Endothelial cell of umbilical vein (primary cell): ENCODE data around the gene BIK. TPM values are rescaled to one million over a fixed set of nuclear protein-coding genes. Genes with fewer than 3 reads are reported as not detected.

Experiments used
- BruUV-seq: library from RNA; stranded (reverse); fragments of 400-500 nt; replicated peaks from 2 replicates; lab custom pipeline; 2021; lab: Mats Ljungman, UMichigan
- CTCF ChIA-PET: fragments of 300-600, 350-600 bp; sonication (Branson Sonifier 250); formaldehyde crosslinking; loops from one replicate; lab custom pipeline; 2021; ENCODE audit warnings: antibody characterized with exemption, inconsistent platforms; lab: Charles Lee
- POLR2A ChIA-PET: fragments of 300-600, 350-600 bp; sonication (Branson Sonifier 250); formaldehyde crosslinking; loops from one replicate; lab custom pipeline; 2021; ENCODE audit warnings: antibody characterized with exemption, inconsistent platforms; lab: Charles Lee
- DNase-seq: peaks from one replicate; pipeline ENCODE4 v3.0.0-alpha.2; 2011; ENCODE audit warnings: low read depth, low spot score
- FAIRE-seq: peaks from 2 replicates; lab custom pipeline; 2011; peaks lifted over from hg19 to GRCh38; lab: Jason Lieb, UNC
- H2AFZ ChIP-seq: 2 replicates; pipeline ENCODE4 v1.6.0; 2012; ENCODE audit warnings: low read depth, low read length, control low read depth, inconsistent platforms
- H3K27ac ChIP-seq: 2 replicates; pipeline ENCODE4 v1.5.1; 2011; ENCODE audit warnings: low read depth, mild to moderate bottlenecking, control low read depth, low read length, moderate library complexity; ENCODE audit not compliant: insufficient read depth
- H3K27me3 ChIP-seq, 2 experiments: 2 replicates each; pipeline versions ENCODE4 v1.6.0 to v1.6.1; 2011; ENCODE audit warnings: low read length in 2 of 2, mixed read lengths in 1 of 2; ENCODE audit not compliant: control insufficient read depth in 2 of 2, insufficient read depth in 2 of 2
- H3K36me3 ChIP-seq, 2 experiments: 2 replicates in 1 of 2; 3 replicates in 1 of 2; pipeline ENCODE4 v1.5.1; 2011; ENCODE audit warnings: low read length in 2 of 2, mild to moderate bottlenecking in 1 of 2, moderate library complexity in 1 of 2; ENCODE audit not compliant: control insufficient read depth in 2 of 2, insufficient read depth in 2 of 2; ENCODE audit errors: extremely low read depth in 1 of 2
- H3K4me1 ChIP-seq: 3 replicates; pipeline ENCODE4 v1.5.1; 2011; ENCODE audit warnings: mild to moderate bottlenecking, low read length; ENCODE audit not compliant: control insufficient read depth, insufficient read depth; ENCODE audit errors: extremely low read depth
- H3K4me2 ChIP-seq: 2 replicates; pipeline ENCODE4 v1.6.1; 2011; ENCODE audit warnings: low read length, control low read depth, mixed read lengths; ENCODE audit not compliant: insufficient read depth
- H3K4me3 ChIP-seq, 3 experiments: fragments of 200-600 bp in 1 of 3; sonication (generic), shearing (Covaris generic) in 1 of 3; replicated peaks in 1 of 3; 2 replicates each; pipeline ENCODE4 v1.5.1; 2011 to 2016; ENCODE audit warnings: control low read depth in 3 of 3, low read length in 3 of 3, mild to moderate bottlenecking in 2 of 3, inconsistent platforms in 1 of 3, low read depth in 1 of 3, moderate library complexity in 1 of 3; ENCODE audit not compliant: insufficient read depth in 1 of 3
- H3K79me2 ChIP-seq: 2 replicates; pipeline ENCODE4 v1.6.0; 2012; ENCODE audit warnings: low read length, inconsistent platforms; ENCODE audit not compliant: control insufficient read depth, insufficient read depth
- H3K9ac ChIP-seq: replicated peaks from 2 replicates; pipeline ENCODE3; 2011; ENCODE audit warnings: low read length, control low read depth; ENCODE audit not compliant: insufficient read depth; ENCODE audit errors: extremely low read depth
- H3K9me1 ChIP-seq: replicated peaks from 3 replicates; pipeline ENCODE4 v1.6.0; 2011; ENCODE audit warnings: mild to moderate bottlenecking, low read length; ENCODE audit not compliant: control insufficient read depth, insufficient read depth; ENCODE audit errors: extremely low read depth
- H3K9me3 ChIP-seq: replicated peaks from 2 replicates; pipeline ENCODE4 v1.5.1; 2012; ENCODE audit warnings: low read length, inconsistent platforms; ENCODE audit not compliant: control insufficient read depth, insufficient read depth
- H4K20me1 ChIP-seq: replicated peaks from 2 replicates; pipeline ENCODE3; 2011; ENCODE audit warnings: mild to moderate bottlenecking, low read length; ENCODE audit not compliant: control insufficient read depth, insufficient read depth; ENCODE audit errors: extremely low read depth
- CTCF ChIP-seq, 2 donors: IDR thresholded peaks; 1 replicate in 1 of 2; 2 replicates in 1 of 2; pipeline ENCODE4 v1.5.1; 2011; ENCODE audit warnings: low read length in 2 of 2, mild to moderate bottlenecking in 2 of 2, moderate library complexity in 2 of 2, control low read depth in 1 of 2, inconsistent platforms in 1 of 2, low read depth in 1 of 2; ENCODE audit not compliant: insufficient read depth in 1 of 2; ENCODE audit errors: extremely low read depth in 1 of 2
- EZH2 ChIP-seq: IDR thresholded peaks from 2 replicates; pipeline ENCODE4 v1.6.1; 2012; ENCODE audit warnings: borderline replicate concordance, low read depth, mild to moderate bottlenecking, moderate library complexity, low read length, inconsistent platforms; ENCODE audit not compliant: severe bottlenecking
- FOS ChIP-seq: IDR thresholded peaks from 2 replicates; pipeline ENCODE4 v1.6.1; 2011; ENCODE audit warnings: mild to moderate bottlenecking, low read length, moderate library complexity, borderline replicate concordance; ENCODE audit not compliant: insufficient read depth
- GATA2 ChIP-seq: IDR thresholded peaks from 2 replicates; pipeline ENCODE4 v1.7.0; 2011; ENCODE audit warnings: low read depth, mild to moderate bottlenecking, moderate library complexity, mixed read lengths, low read length; ENCODE audit not compliant: insufficient read length, insufficient read depth
- MAX ChIP-seq: IDR thresholded peaks from 2 replicates; pipeline ENCODE4 v1.6.1; 2011; ENCODE audit not compliant: insufficient read depth, insufficient read length
- MYC ChIP-seq: IDR thresholded peaks from one replicate; pipeline ENCODE4 v1.6.1; 2011; ENCODE audit warnings: mild to moderate bottlenecking, low read depth, low read length
- POLR2A ChIP-seq: IDR thresholded peaks from 2 replicates; pipeline ENCODE4 v1.6.1; 2012; ENCODE audit warnings: low read depth, mild to moderate bottlenecking, control low read depth, low read length
- POLR2AphosphoS5 ChIP-seq: IDR thresholded peaks from 2 replicates; pipeline ENCODE4 v1.6.1; 2012; ENCODE audit warnings: low read depth, mild to moderate bottlenecking, control low read depth, low read length, moderate library complexity; ENCODE audit not compliant: insufficient read depth
- dilution Hi-C: fragments of 300-500 bp; cut with MboI; formaldehyde crosslinking; loops from one replicate; pipeline ENCODE4 v1.15.0; 2019; ENCODE audit warnings: low sequenced_read_pairs; ENCODE audit not compliant: extremely low pct_ligation_motif_present
- intact Hi-C: fragments of 100-400 bp; cut with micrococcal nuclease; formaldehyde crosslinking; loops from one replicate; pipeline ENCODE4 v1.10.0; 2022
- polyA plus RNA-seq, 4 experiments: library from polyadenylated mRNA; depleted of rRNA in 3 of 4; stranded (reverse) in 3 of 4; unstranded in 1 of 4; fragments of >200 nt; gene quantifications; 2 replicates each; pipeline versions ENCODE4 v1.2.1 to v1.2.3, GENCODE V29; 2011 to 2012; ENCODE audit warnings: missing spikeins in 1 of 4
- total RNA-seq: library from RNA; stranded (reverse); gene quantifications from 2 replicates; pipeline ENCODE4 v1.2.3, GENCODE V29; 2021

The BIK gene
- total and polyA plus RNA-seq, 2 donors (not counting 3 experiments of a cell fraction or from before 2014, with no cell fraction given): 0.49 to 0.95 TPM

- no peak for DNase-seq
- Histone ChIP-seq H4K20me1 (no peaks in the 10 kb centered on the region), H3K27ac (peak overlapping the region; percentile 20), H3K4me1 (peaks cover 6% of the 10 kb centered on the region), H3K4me3 (no peak overlapping the region), H3K9me1 (no peaks in the 10 kb centered on the region), H3K9ac (no peak overlapping the region), H3K4me2 (no peak overlapping the region), H3K9me3 (no peaks in the 10 kb centered on the region), H3K27me3 (no peaks in the 10 kb centered on the region), H3K36me3 (peaks cover 0 to 4% of the 10 kb centered on the region in 2 experiments), H2AFZ (peak overlapping the region; percentile 17), H3K79me2 (no peaks in the 10 kb centered on the region)
- no TSS peak for BruUV-seq
- intact Hi-C loops: no loop called here
- ChIA-PET CTCF (interaction anchor here (0.9 to 1.6 kb wide), 3 partner anchors 9 to 17 kb away, joined by 3 to 5 read pairs (median 3); partner anchors contain the start of gene BIK), POLR2A (no interaction called here)
- dilution Hi-C loops: no loop called here
- TF ChIP-seq EZH2 (no peak), CTCF (IDR thresholded peaks at IDR 0.05; ENCODE audit: extremely low read depth in 1 of 2, insufficient read depth in 1 of 2, low read depth in 1 of 2, low read length in 2 of 2) (no peak), POLR2A (no peak), POLR2AphosphoS5 (no peak)
- no peak for FAIRE-seq
Measured at GRCh38 chr22:43127166-43127908, 16.8 kb downstream of the BIK start.

- Histone ChIP-seq H3K9me3 (no peaks in the 10 kb centered on the region), H4K20me1 (no peaks in the 10 kb centered on the region), H2AFZ (no peak overlapping the region), H3K4me1 (peaks cover 6% of the 10 kb centered on the region), H3K4me3 (no peak overlapping the region), H3K79me2 (no peaks in the 10 kb centered on the region), H3K9ac (no peak overlapping the region), H3K4me2 (no peak overlapping the region), H3K27ac (no peak overlapping the region), H3K9me1 (no peaks in the 10 kb centered on the region), H3K36me3 (peaks cover 0 to 10% of the 10 kb centered on the region in 2 experiments), H3K27me3 (no peaks in the 10 kb centered on the region)
- no TSS peak for BruUV-seq
- DNase-seq: no peak
- no peak for FAIRE-seq
- ChIA-PET POLR2A (interaction anchor here (0.6 kb wide), 1 partner anchor 50 kb away, joined by 5 read pairs; no protein-coding TSS in a partner anchor), CTCF (no interaction called here)
- dilution Hi-C loops (no loop called here), intact Hi-C loops (no loop called here)
- TF ChIP-seq GATA2 (no peak), EZH2 (no peak), FOS (no peak), MYC (no peak), POLR2A (no peak), CTCF (IDR thresholded peaks at IDR 0.05; ENCODE audit: extremely low read depth in 1 of 2, insufficient read depth in 1 of 2, low read depth in 1 of 2, low read length in 2 of 2) (no peak), MAX (no peak), POLR2AphosphoS5 (no peak)
Measured at GRCh38 chr22:43128116-43128515, 17.6 kb downstream of the BIK start.
